GM12864 (cell line): Measurements from ENCODE around the gene SPACA1.
"Not testable (repeated sequence)": the region's sequence is repeated elsewhere in the genome, so short reads cannot be mapped to it uniquely, and the experiment has no call there.

Experiments used
- DNase-seq: peaks from one replicate; pipeline ENCODE4 v3.0.0-alpha.2; 2011; ENCODE audit warnings: low read depth
- H3K4me3 ChIP-seq: 2 replicates; pipeline ENCODE4 v1.5.1; 2011; ENCODE audit warnings: mild to moderate bottlenecking, low read depth, low read length, control low read depth
- TF ChIP-seq, protein P1 (sequence below): IDR thresholded peaks from 2 replicates; pipeline ENCODE4 v1.5.1; 2011; ENCODE audit warnings: low read depth, mild to moderate bottlenecking, moderate library complexity, low read length, control low read depth, inconsistent platforms; ENCODE audit errors: missing control alignments

SPACA1 gene, protein sequence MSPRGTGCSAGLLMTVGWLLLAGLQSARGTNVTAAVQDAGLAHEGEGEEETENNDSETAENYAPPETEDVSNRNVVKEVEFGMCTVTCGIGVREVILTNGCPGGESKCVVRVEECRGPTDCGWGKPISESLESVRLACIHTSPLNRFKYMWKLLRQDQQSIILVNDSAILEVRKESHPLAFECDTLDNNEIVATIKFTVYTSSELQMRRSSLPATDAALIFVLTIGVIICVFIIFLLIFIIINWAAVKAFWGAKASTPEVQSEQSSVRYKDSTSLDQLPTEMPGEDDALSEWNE

GRCh38 chr6:88047510-88048150, at the start of gene SPACA1:
Gene SPACA1, plus strand, starts transcription at chr6:88047841. Its CDS starts 65 bp downstream, at chr6:88047906.
- DNase-seq: no peak
- H3K4me3 ChIP-seq: no peak within 1 kb of the TSS
- TF ChIP-seq, protein P1, sequence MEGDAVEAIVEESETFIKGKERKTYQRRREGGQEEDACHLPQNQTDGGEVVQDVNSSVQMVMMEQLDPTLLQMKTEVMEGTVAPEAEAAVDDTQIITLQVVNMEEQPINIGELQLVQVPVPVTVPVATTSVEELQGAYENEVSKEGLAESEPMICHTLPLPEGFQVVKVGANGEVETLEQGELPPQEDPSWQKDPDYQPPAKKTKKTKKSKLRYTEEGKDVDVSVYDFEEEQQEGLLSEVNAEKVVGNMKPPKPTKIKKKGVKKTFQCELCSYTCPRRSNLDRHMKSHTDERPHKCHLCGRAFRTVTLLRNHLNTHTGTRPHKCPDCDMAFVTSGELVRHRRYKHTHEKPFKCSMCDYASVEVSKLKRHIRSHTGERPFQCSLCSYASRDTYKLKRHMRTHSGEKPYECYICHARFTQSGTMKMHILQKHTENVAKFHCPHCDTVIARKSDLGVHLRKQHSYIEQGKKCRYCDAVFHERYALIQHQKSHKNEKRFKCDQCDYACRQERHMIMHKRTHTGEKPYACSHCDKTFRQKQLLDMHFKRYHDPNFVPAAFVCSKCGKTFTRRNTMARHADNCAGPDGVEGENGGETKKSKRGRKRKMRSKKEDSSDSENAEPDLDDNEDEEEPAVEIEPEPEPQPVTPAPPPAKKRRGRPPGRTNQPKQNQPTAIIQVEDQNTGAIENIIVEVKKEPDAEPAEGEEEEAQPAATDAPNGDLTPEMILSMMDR: no peak

DNA sequence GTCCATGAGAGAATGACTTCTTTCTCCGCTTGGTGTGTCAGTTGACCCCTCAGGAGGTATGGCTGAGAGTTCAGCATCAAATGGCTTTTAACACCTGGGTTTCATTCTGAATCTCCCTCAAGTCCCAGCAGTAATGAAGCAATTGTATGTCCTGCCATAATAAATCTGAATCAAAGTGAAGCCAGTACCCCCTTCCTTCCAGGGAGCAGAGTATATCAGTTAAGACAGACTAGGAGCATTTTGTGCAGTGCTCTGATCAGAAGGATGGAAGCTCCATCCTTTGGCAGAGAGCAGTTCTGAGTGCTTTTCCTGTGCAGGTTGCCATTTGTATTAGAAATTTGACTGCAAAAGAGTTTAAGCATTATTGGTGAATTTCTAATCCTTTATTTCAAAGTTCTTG, 46.9 kb upstream of the SPACA1 start:
- TF ChIP-seq, protein P1: no peak
- no peak for DNase-seq
- H3K4me3 ChIP-seq: no peak overlapping the region

- not testable (repeated sequence) for DNase-seq, H3K4me3 ChIP-seq
These were observed 46.4 kb upstream of the SPACA1 start for GRCh38 chr6:88001279-88001678.

- H3K4me3 ChIP-seq: no peak overlapping the region
- no peak for DNase-seq
- TF ChIP-seq, protein P1: no peak
These were observed 42.9 kb upstream of the SPACA1 start for GRCh38 chr6:88004707-88005106.

DNA sequence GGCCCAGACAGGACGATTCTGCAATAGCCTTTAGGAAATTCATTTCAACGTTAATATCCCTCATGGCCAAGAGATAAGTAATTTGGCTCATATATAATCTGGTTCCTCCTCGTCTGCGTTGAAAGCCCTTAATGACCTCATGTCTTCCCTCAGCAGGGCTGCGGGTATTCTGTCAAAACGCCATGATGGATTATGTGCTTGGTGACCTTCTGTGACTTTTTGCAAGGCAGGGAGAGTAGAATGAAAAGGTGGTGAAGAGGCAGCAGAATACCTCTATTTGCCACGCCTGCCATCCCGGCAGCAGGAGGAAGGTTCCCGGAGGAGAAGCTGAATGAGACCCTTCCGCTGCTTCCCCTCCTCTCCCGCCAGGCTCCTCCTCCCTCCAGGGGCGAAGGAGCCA, 41.1 kb upstream of the SPACA1 start:
- TF ChIP-seq, protein P1: no peak
- no peak for DNase-seq
- H3K4me3 ChIP-seq: no peak overlapping the region

DNA sequence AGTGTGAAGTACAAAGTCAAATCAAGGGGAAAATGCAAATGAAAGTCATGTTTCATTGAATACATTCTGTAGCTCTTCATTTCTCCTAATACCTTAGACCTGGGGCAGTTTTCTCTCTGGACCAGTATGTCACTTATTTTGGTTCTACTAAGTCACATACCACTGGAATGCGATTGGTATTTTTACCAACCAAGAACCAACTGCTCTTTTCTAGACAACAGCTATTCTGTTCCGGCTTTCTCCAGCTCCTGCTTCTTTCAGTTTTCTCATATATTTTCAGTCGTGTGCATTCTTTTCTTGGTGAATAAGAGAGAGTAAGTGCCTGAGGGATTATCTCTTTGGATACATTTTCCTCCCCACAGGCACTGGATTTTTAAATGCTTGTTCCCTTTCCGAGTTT, 39.2 kb upstream of the SPACA1 start:
- no peak for DNase-seq
- TF ChIP-seq, protein P1: no peak
- H3K4me3 ChIP-seq: no peak overlapping the region

DNA sequence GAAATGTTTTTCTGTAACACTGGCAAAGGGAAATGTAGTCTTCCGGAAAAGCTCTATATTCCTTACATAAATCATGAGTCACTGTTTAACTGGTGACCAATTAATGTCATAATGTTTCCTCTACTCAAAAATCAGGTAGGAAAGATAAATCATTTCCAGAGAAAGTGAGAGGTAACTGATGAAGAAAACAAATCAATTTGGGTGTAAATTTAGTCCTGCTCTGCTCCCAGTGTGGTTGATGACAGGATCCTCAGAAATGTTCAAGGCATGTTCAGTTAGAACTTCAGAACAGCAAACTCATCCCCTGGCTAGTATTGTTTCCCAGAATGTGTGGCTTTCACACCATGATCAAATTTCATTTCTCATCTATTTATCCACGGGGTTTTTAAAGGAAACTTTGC, 38.8 kb upstream of the SPACA1 start:
- TF ChIP-seq, protein P1: no peak
- no peak overlapping the region for H3K4me3 ChIP-seq
- DNase-seq: no peak
